Activated naive CD4-positive, alpha-beta T cell treated with anti-CD3 and anti-CD28 coated beads for 36 hours (primary cell): ENCODE measurements around the gene NUFIP2. TPM values are rescaled to one million over a fixed set of nuclear protein-coding genes. Genes with fewer than 3 reads are reported as not detected.

Experiments
- CTCF ChIA-PET: fragments of 350-600 bp; sonication (Branson Sonifier 250); formaldehyde crosslinking; loops from one replicate; lab custom pipeline; 2021; ENCODE audit warnings: antibody characterized with exemption; lab: Charles Lee
- DNase-seq: peaks from one replicate; pipeline ENCODE4 v3.0.0-alpha.2; 2020
- H3K27ac Mint-ChIP-seq: one replicate; pipeline ENCODE4 v1.8.0; 2021; ENCODE audit warnings: mild to moderate bottlenecking, mixed read lengths
- H3K27me3 Mint-ChIP-seq: one replicate; pipeline ENCODE4 v1.8.0; 2021; ENCODE audit warnings: low read depth, mixed read lengths
- H3K36me3 Mint-ChIP-seq: one replicate; pipeline ENCODE4 v1.8.0; 2021; ENCODE audit warnings: low read depth, mixed read lengths
- H3K4me1 Mint-ChIP-seq: one replicate; pipeline ENCODE4 v1.8.0; 2021; ENCODE audit warnings: low read depth, mixed read lengths
- H3K4me3 Mint-ChIP-seq: one replicate; pipeline ENCODE4 v1.8.0; 2021; ENCODE audit warnings: mild to moderate bottlenecking, moderate library complexity, mixed read lengths
- H3K9me3 Mint-ChIP-seq: one replicate; pipeline ENCODE4 v1.8.0; 2021; ENCODE audit warnings: mixed read lengths
- intact Hi-C: fragments of 100-400 bp; cut with micrococcal nuclease; formaldehyde crosslinking; loops from one replicate; pipeline ENCODE4 v1.15.1; 2023
- total RNA-seq, 2 experiments: library from RNA; stranded (reverse); gene quantifications; one replicate each; pipeline ENCODE4 v1.2.3, GENCODE V29; 2021

NUFIP2 gene
- total RNA-seq, 2 experiments from 2014 or later: 51.0 to 57.8 TPM

GRCh38 chr17:29210879-29211278 is 83.1 kb downstream of the NUFIP2 start:
- intact Hi-C loops: no loop called here
- H3K27ac Mint-ChIP-seq: no peak overlapping the region
- H3K36me3 Mint-ChIP-seq: no peaks in the 10 kb centered on the region
- CTCF ChIA-PET: interaction anchor here (6.6 kb wide), 1 partner anchor 8 kb away, joined by 44 read pairs; no protein-coding TSS in a partner anchor
- no peaks in the 10 kb centered on the region for H3K9me3 Mint-ChIP-seq
- no peaks in the 10 kb centered on the region for H3K27me3 Mint-ChIP-seq
- H3K4me1 Mint-ChIP-seq: no peaks in the 10 kb centered on the region
- no peak for DNase-seq
- no peak overlapping the region for H3K4me3 Mint-ChIP-seq

- H3K9me3 Mint-ChIP-seq: no peaks in the 10 kb centered on the region
- intact Hi-C loops: no loop called here
- H3K27me3 Mint-ChIP-seq: no peaks in the 10 kb centered on the region
- H3K36me3 Mint-ChIP-seq: no peaks in the 10 kb centered on the region
- no peak for DNase-seq
- H3K4me3 Mint-ChIP-seq: no peak overlapping the region
- no peaks in the 10 kb centered on the region for H3K4me1 Mint-ChIP-seq
- CTCF ChIA-PET: interaction anchor here (0.6 to 6.6 kb wide), 4 partner anchors 9 to 28 kb away, joined by 3 to 44 read pairs (median 4); partner anchors contain the start of gene MYO18A
- H3K27ac Mint-ChIP-seq: no peak overlapping the region
Measured at GRCh38 chr17:29209073-29209472, 84.9 kb downstream of the NUFIP2 start.

- no peak overlapping the region for H3K4me3 Mint-ChIP-seq
- no peaks in the 10 kb centered on the region for H3K36me3 Mint-ChIP-seq
- DNase-seq: no peak
- H3K27ac Mint-ChIP-seq: no peak overlapping the region
- intact Hi-C loops: no loop called here
- no peaks in the 10 kb centered on the region for H3K27me3 Mint-ChIP-seq
- H3K4me1 Mint-ChIP-seq: no peaks in the 10 kb centered on the region
- CTCF ChIA-PET: interaction anchor here (0.6 to 6.6 kb wide), 3 partner anchors 10 to 415 kb away, joined by 4 to 44 read pairs (median 5); no protein-coding TSS in a partner anchor
- no peaks in the 10 kb centered on the region for H3K9me3 Mint-ChIP-seq
Measured at GRCh38 chr17:29207975-29208374, 86.0 kb downstream of the NUFIP2 start.

Other genes starting within 250 kb of the NUFIP2 start
- 10 to 100 TPM; 23.8 to 25.0 TPM for gene MYO18A, start 113.8 kb downstream of the NUFIP2 start, total RNA-seq
- not detected for gene CRYBA1, start 47.3 kb downstream of the NUFIP2 start, total RNA-seq
- gene TAOK1, start 96.2 kb upstream of the NUFIP2 start, total RNA-seq: 10 to 100 TPM; 21.8 to 21.9 TPM